Measurements from ENCODE around the gene PRICKLE2. TPM values are rescaled to one million over a fixed set of nuclear protein-coding genes. Genes with fewer than 3 reads are reported as not detected.

The PRICKLE2 gene
- total RNA-seq, 2 experiments from 2014 or later: not detected

DNA sequence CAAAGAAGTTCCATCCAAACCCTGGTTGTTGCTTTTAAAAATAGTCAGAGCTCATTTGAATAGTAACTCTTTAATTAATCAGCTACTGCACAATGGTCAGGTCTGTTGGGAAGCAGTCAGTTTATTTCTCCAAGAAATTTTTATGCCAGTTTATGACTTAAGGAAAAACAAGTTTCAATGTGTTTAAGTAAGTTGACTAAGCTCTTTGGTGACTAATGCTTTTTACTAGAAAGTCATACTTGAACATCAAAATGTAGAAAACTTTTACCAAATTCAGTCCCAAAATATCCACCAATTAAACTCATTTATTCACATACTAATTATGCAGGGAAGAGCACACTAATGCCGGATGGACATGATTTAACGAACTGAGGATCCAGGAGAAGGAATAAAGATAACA is 22.1 kb downstream of the PRICKLE2 start:
- POLR2A ChIA-PET: no interaction called here

DNA sequence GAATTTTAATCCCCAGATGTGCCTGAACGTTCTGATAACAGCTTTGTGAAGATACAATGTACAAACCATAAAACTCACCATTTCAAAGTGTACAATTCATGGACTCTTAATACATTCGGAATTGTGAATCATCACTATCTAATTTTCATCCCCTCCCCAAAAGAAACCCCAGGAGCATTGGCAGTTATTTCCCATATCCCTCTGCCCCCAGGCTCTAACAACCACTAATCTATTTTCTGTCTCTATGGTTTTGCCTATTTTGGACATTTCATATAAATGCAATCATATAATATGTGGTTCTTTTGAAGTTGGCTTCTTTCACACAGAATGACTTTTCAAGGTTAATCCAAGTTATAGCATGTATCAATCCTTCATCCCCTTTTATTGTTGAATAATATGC is 25.3 kb downstream of the PRICKLE2 start:
- Mint-ChIP-seq H3K4me3 (no peak overlapping the region), H3K36me3 (ENCODE audit: low read depth) (no peaks in the 10 kb centered on the region), H3K27ac (no peak overlapping the region), H3K4me1 (ENCODE audit: low read depth) (no peaks in the 10 kb centered on the region), H3K9me3 (no peaks in the 10 kb centered on the region), H3K27me3 (peaks cover 7% of the 10 kb centered on the region)
- intact Hi-C loops (cut with micrococcal nuclease): no loop called here
- ATAC-seq: no peak
- POLR2A ChIA-PET: no interaction called here
- no peak for DNase-seq
- TF ChIP-seq, protein P1, sequence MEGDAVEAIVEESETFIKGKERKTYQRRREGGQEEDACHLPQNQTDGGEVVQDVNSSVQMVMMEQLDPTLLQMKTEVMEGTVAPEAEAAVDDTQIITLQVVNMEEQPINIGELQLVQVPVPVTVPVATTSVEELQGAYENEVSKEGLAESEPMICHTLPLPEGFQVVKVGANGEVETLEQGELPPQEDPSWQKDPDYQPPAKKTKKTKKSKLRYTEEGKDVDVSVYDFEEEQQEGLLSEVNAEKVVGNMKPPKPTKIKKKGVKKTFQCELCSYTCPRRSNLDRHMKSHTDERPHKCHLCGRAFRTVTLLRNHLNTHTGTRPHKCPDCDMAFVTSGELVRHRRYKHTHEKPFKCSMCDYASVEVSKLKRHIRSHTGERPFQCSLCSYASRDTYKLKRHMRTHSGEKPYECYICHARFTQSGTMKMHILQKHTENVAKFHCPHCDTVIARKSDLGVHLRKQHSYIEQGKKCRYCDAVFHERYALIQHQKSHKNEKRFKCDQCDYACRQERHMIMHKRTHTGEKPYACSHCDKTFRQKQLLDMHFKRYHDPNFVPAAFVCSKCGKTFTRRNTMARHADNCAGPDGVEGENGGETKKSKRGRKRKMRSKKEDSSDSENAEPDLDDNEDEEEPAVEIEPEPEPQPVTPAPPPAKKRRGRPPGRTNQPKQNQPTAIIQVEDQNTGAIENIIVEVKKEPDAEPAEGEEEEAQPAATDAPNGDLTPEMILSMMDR (IDR thresholded peaks at IDR 0.05): no peak
- CTCF ChIA-PET: no interaction called here

More for the DNA sequence above, 22.1 kb downstream of the PRICKLE2 start:
- intact Hi-C loops (cut with micrococcal nuclease): no loop called here
- H3K4me1 Mint-ChIP-seq (ENCODE audit: low read depth): no peaks in the 10 kb centered on the region
- peaks cover 7% of the 10 kb centered on the region for H3K27me3 Mint-ChIP-seq
- H3K27ac Mint-ChIP-seq: no peak overlapping the region
- H3K36me3 Mint-ChIP-seq (ENCODE audit: low read depth): no peaks in the 10 kb centered on the region
- CTCF ChIA-PET: no interaction called here
- DNase-seq (no peak), ATAC-seq (no peak)
- H3K9me3 Mint-ChIP-seq: no peaks in the 10 kb centered on the region
- H3K4me3 Mint-ChIP-seq: no peak overlapping the region
- TF ChIP-seq, protein P1 (IDR thresholded peaks at IDR 0.05): no peak

DNA sequence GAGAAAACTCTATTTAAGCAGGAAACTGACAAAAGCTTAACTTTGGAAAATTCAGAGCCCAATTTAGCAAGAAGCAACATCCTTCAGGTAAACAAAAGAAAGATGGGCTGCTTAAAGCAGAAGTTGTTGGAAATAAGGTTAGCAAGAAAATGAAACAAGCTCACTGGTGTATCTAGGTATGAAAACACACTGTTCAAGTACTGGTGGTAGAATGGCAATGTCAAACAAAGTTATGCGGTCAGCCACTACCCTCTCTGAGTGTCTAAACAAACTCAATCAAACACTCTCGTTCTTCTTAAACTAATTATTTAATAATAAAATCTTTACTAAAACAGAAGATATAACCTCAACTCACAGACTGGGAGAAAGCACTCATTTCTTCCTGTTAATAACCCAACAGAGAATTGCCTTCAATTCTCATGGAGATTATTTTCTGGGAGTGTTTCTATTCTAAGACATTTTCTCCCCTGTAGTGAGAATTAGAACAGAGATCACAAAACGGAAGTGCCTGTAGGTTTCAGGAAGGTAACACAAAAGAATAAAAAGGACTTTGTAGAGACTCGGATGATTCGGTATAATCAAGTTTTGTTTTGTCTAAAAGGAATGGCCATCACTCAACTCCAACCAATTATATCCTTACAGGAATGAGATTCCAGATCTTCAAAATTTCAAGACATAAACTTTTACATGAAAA is 28.9 kb downstream of the PRICKLE2 start:
- peaks cover 2% of the 10 kb centered on the region for H3K9me3 Mint-ChIP-seq
- CTCF ChIA-PET: no interaction called here

DNA sequence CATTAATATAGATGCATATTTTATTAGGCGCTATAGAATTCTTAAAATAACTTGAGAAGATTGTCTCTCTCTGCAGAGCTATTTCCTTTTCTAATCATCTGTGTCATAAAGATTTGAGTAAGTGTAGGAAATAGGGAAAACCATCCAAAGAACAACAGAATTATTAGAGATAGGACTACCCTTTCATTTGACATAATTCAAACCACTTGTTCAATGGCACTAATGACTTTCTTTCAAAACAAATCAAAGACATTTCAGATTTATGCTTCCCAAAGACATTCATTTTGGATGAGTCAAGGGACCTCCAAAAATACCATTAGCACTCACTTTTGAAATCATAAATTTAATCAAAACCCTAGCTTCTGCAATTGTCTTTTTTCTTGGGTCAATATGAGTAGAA is 29.5 kb downstream of the PRICKLE2 start:
- Mint-ChIP-seq H3K9me3 (peaks cover 2% of the 10 kb centered on the region), H3K4me1 (ENCODE audit: low read depth) (no peaks in the 10 kb centered on the region), H3K36me3 (ENCODE audit: low read depth) (no peaks in the 10 kb centered on the region), H3K4me3 (no peak overlapping the region), H3K27me3 (no peaks in the 10 kb centered on the region), H3K27ac (no peak overlapping the region)
- intact Hi-C loops (cut with micrococcal nuclease): no loop called here
- ChIA-PET CTCF (no interaction called here), POLR2A (interaction anchor here (0.8 kb wide), 1 partner anchor 466 kb away, joined by 3 read pairs; no protein-coding TSS in a partner anchor)
- DNase-seq: no peak
- TF ChIP-seq, protein P1 (IDR thresholded peaks at IDR 0.05): no peak
- no peak for ATAC-seq

More for the DNA sequence above, 28.9 kb downstream of the PRICKLE2 start:
- POLR2A ChIA-PET: interaction anchor here (0.8 kb wide), 1 partner anchor 467 kb away, joined by 3 read pairs; no protein-coding TSS in a partner anchor
- no peak overlapping the region for H3K4me3 Mint-ChIP-seq
- TF ChIP-seq, protein P1 (IDR thresholded peaks at IDR 0.05): no peak
- H3K36me3 Mint-ChIP-seq (ENCODE audit: low read depth): no peaks in the 10 kb centered on the region
- no peaks in the 10 kb centered on the region for H3K27me3 Mint-ChIP-seq
- no peak for DNase-seq
- no peaks in the 10 kb centered on the region for H3K4me1 Mint-ChIP-seq (ENCODE audit: low read depth)
- intact Hi-C loops (cut with micrococcal nuclease): no loop called here
- no peak overlapping the region for H3K27ac Mint-ChIP-seq
- ATAC-seq: no peak

DNA sequence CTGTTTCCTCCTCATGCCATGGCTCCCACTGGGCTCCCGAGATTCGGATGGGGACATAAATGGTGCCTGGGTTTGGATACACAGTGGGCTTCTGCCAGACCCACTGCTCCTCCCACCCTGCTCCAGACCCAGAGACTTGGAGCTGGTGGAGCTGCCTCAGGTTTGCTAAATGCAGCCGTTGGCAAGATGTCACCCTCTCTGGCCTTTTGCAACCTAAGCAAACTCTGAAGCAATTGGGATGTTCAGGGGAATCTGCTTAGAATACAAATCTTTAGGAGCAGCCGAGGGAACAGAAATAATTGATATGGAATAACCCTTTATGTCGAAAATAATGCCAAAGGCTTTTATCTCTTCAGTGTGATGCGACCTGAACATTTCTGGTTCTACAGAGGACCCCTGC is 33.4 kb downstream of the PRICKLE2 start:
- Mint-ChIP-seq H3K36me3 (ENCODE audit: low read depth) (no peaks in the 10 kb centered on the region), H3K4me1 (ENCODE audit: low read depth) (no peaks in the 10 kb centered on the region), H3K9me3 (peaks cover 2% of the 10 kb centered on the region), H3K27me3 (no peaks in the 10 kb centered on the region), H3K27ac (no peak overlapping the region), H3K4me3 (no peak overlapping the region)
- intact Hi-C loops (cut with micrococcal nuclease): no loop called here
- DNase-seq: no peak
- TF ChIP-seq, protein P1 (IDR thresholded peaks at IDR 0.05): no peak
- POLR2A ChIA-PET: no interaction called here
- ATAC-seq: no peak
- CTCF ChIA-PET: no interaction called here
